Measurements from ENCODE around the gene FAM81B. TPM values are rescaled to one million over a fixed set of nuclear protein-coding genes. Genes with fewer than 3 reads are reported as not detected.

The FAM81B gene
- polyA plus RNA-seq, 1 experiment: not detected

- H3K36me3 ChIP-seq (ENCODE audit: control insufficient read depth, insufficient read depth, low read length): peaks cover 20% of the 10 kb centered on the region
- no peak for DNase-seq (ENCODE audit: low read depth)
- ChIA-PET POLR2A (no interaction called here), CTCF (interaction anchor here (1.7 kb wide), 1 partner anchor 12 kb away, joined by 4 read pairs; no protein-coding TSS in a partner anchor)
- no peaks in the 10 kb centered on the region for H3K27me3 ChIP-seq (ENCODE audit: control insufficient read depth, insufficient read depth, low read length)
- H3K4me3 ChIP-seq (ENCODE audit: low read depth, low read length): no peak overlapping the region
- TF ChIP-seq CTCF (IDR thresholded peaks at IDR 0.05; ENCODE audit: insufficient read depth, low read depth, low read length): no peak
These were observed 95.0 kb downstream of the FAM81B start for GRCh38 chr5:95486191-95486590.

GRCh38 chr5:95487880-95488279 lies 96.7 kb downstream of the FAM81B start:
- POLR2A ChIA-PET: no interaction called here
- Histone ChIP-seq H3K4me3 (ENCODE audit: low read depth, low read length) (no peak overlapping the region), H3K36me3 (ENCODE audit: control insufficient read depth, insufficient read depth, low read length) (peaks cover 18% of the 10 kb centered on the region), H3K27me3 (ENCODE audit: control insufficient read depth, insufficient read depth, low read length) (no peaks in the 10 kb centered on the region)
- CTCF ChIA-PET: no interaction called here
- no peak for TF ChIP-seq CTCF (IDR thresholded peaks at IDR 0.05; ENCODE audit: insufficient read depth, low read depth, low read length)
- DNase-seq (ENCODE audit: low read depth): no peak

Other genes with a start within 250 kb of the FAM81B start
- 0.02 and 0.10 TPM in 2 replicates for gene MCTP1, start 106.3 kb upstream of the FAM81B start, polyA plus RNA-seq (2011; rRNA removed)
- 31.6 and 66.3 TPM in 2 replicates for gene SKIC3, start 163.6 kb downstream of the FAM81B start, polyA plus RNA-seq (2011; rRNA removed)
- gene ARSK, start 163.7 kb downstream of the FAM81B start, polyA plus RNA-seq (2011; rRNA removed): 8.0 and 14.2 TPM in 2 replicates
- 0.18 and 0.25 TPM in 2 replicates for gene GPR150, start 228.7 kb downstream of the FAM81B start, polyA plus RNA-seq (2011; rRNA removed)

Measured in BJ (cell line).